Brain pericyte (primary cell): ENCODE data around the gene TTC17.
"Not testable (repeated sequence)": the region's sequence is repeated elsewhere in the genome, so short reads cannot be mapped to it uniquely, and the experiment has no call there.

Source experiments
- DNase-seq: peaks from one replicate; pipeline ENCODE4 v3.0.0-alpha.2; 2012; ENCODE audit warnings: low read depth, low spot score

TTC17 gene

GRCh38 chr11:43358801-43359421, at the start of gene TTC17:
Gene TTC17, plus strand, starts transcription at chr11:43358920. Its CDS starts 35 bp downstream, at chr11:43358955.
- DNase-seq, result peak; percentile 47

DNA sequence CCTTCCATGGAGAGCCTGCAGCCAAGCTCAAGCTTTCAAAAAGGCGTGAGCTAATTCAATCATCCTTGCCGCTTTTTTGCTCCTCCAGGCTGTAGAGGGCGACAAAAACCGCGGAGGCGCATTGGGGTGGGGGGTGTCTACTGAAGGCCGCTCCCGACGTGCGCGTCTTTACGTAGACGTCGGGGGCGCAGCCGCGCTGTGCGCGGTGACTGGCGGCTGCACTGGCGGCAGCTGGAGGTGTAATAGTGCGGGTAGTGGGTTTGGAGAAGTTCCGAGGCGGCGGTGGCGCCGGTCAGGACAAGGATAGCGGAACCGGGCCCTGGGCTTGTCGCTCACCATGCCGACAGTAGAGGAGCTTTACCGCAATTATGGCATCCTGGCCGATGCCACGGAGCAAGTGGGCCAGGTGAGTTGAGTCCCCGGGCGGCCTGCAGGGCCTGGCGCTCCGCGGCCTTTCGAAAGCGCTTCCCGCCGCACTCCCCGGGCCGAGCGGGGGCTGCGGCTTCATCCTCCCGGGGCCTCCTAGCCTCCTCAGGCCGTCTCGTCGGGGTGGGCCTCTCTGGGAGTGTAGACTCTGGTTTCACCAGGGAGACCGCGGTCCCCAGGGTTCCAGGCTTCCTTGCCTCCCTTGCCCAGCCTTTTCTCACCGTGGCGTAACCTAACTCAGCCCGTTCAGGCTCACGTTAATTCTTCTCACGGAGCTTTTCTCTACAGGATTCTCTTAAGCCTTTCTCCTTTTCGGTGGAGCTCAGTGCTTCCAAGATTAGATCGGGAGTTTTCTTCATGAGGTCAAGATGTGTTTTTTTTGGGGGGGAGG, 46.7 kb upstream of the TTC17 start, which contains the start of gene API5:
TSS of gene API5 (plus strand) at position 206 of the 817 bp plus-strand sequence. CDS start at position 338, 132 bp downstream.
- DNase-seq, result peak; percentile 81

GRCh38 chr11:43315966-43316365, 42.8 kb upstream of the TTC17 start:
- no peak for DNase-seq

GRCh38 chr11:43316451-43316850, 42.3 kb upstream of the TTC17 start:
- DNase-seq, result no peak

GRCh38 chr11:43327987-43328386, 30.7 kb upstream of the TTC17 start:
- DNase-seq, result peak; percentile 63

DNA sequence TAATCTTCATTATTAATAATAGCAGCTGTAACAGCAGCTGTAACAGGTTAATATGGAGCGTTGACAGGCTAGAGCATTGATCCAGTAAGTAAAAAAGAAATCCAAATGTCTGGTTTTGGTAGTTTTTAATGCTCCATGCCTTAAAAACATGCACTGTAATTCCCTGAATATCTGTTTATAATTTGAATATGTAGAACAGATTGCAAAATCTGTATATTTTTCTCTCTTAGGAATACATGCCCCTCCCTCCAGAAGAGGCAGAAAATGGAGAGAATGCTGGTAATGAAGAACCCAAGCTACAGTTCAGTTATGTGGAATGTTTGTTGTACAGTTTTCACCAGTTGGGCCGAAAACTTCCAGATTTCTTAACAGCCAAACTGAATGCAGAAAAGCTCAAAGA, 30.2 kb upstream of the TTC17 start:
- no peak for DNase-seq

GRCh38 chr11:43341159-43341558, 17.6 kb upstream of the TTC17 start:
- no peak for DNase-seq

DNA sequence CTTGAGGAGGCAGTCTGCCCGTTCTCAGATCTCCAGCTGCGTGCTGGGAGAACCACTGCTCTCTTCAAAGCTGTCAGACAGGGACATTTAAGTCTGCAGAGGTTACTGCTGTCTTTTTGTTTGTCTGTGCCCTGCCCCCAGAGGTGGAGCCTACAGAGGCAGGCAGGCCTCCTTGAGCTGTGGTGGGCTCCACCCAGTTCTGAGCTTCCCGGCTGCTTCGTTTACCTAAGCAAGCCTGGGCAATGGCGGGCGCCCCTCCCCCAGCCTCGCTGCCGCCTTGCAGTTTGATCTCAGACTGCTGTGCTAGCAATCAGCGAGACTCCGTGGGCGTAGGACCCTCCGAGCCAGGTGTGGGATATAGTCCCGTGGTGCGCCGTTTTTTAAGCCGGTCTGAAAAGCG, 7.3 kb upstream of the TTC17 start:
- not testable (repeated sequence) for DNase-seq

- DNase-seq, result no peak
These were observed 4.4 kb upstream of the TTC17 start for GRCh38 chr11:43354311-43354710.

DNA sequence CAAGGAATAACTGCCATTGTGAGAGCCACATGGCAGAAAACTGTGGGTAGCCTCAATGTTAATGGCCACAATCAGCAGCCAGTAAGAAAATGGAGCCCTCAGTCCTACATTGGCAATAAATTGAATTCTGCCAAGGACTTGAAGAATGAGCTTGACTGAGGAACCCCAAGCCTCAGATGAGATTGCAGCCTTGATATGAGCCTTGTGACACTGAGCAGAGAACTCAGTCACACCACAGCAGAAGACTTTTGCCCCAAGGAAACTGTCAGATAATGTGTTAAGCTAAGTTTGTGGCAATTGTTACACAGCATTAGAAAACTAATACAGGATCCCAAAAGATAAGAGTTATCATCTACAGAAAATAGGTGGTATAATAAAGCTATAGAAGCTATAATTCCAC, 2.4 kb upstream of the TTC17 start:
- no peak for DNase-seq

DNA sequence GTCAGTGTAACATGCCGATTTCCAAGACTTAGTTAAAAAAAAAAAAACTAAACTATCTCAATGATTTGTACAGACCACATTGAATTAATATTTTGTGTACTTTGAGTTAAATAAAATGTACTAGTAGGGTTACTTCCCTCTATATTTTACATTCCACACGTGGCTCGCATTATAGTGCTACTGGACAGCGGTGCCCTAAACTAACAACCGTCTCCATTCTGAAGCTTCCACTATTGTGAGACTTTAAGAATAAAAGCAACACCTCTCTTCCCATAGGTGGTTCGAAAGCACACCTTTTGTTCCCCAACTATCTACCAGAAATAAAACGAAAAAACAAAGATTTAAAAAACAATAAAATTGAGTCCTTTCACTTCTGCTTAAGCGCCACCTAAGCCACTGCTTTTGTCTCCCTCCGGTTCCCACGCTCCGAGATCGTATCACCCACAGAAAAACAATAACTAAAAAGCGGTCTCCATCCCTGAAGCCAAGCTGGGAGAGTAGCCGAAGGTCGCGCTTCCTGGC, 380 bp upstream of the TTC17 start:
- DNase-seq, result no peak

DNA sequence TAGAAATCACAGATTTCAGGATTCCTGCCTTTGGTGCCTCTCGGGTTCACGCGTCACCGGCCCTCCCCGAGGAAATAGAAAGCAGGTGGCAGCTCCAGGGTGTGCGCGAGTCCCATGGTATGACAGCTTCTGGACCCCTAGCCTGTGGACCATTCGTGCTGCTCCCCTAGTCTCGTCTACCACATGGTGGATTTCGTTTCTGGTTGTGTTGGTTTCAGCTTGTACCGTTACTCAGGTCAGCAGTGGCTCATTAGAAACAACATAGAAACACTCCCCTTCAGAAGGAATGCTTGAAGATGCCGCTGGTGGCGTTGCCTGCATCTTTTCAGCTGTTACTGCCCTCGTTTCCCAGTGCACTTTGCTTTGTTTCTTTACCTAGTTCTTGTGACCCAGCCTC, 700 bp downstream of the TTC17 start:
- no peak for DNase-seq

GRCh38 chr11:43360361-43361032, 1.8 kb downstream of the TTC17 start:
- no peak for DNase-seq

DNA sequence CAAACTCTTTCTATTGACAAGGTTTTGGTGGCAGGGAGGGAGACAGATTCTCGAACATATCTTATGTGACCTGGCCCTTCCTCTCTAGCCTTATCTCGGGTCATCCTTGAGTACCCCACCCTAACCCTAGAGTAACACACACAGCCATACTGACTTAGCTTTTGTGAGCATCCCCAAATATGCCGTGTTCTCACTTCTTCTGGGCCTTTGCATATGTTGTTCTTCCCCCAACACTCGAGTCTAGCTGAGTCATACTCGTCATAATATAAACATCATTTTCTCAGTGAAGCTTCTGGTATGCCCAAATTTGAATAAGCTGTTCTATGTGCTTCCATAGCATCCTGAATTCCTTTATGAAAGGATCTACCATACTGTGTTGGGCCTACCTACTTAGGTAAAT, 8.0 kb downstream of the TTC17 start:
- no peak for DNase-seq

- no peak for DNase-seq
These were observed 8.9 kb downstream of the TTC17 start for GRCh38 chr11:43367382-43368178.

- DNase-seq, result no peak
These were observed 17.3 kb downstream of the TTC17 start for GRCh38 chr11:43376065-43376464.

DNA sequence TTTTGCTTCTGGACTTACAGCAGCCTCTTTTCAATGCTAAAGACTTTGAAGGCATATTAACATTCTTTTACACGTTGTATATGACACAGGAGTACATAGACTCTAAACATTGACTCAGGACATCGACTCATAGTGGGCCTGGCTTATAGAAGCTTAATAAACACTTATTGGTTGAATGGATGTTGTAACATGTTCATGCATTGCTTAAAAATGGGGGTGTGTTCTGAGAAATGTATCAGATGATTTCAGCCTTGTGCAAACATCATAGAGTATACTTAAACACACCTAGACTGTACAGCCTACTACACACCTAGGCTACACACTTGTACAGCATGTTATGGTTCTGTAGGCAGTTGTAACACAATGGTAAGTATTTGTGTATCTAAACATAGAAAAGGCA, 17.9 kb downstream of the TTC17 start:
- DNase-seq, result no peak

DNA sequence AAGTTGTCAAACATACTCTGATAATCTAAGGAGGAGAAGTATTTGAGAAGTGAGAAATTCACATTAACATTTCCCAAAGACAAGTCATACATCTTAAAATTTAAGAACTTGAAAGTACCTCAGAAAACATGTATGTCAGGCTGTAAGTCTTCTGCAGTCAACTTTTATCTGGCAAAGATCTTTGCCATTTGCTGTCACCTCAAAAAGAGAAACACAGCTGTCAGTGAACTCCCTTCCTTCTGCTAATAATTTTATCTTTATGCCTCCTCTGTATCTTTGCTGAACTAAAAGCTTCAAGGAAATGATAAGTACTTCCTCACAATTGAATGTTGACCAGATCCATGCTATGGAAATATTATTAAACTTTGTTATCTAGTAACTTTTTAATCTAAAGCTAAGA, 18.7 kb downstream of the TTC17 start:
- DNase-seq, result no peak

- no peak for DNase-seq
These were observed 20.2 kb downstream of the TTC17 start for GRCh38 chr11:43378897-43379296.

GRCh38 chr11:43381802-43382201, 23.1 kb downstream of the TTC17 start:
- DNase-seq, result no peak

DNA sequence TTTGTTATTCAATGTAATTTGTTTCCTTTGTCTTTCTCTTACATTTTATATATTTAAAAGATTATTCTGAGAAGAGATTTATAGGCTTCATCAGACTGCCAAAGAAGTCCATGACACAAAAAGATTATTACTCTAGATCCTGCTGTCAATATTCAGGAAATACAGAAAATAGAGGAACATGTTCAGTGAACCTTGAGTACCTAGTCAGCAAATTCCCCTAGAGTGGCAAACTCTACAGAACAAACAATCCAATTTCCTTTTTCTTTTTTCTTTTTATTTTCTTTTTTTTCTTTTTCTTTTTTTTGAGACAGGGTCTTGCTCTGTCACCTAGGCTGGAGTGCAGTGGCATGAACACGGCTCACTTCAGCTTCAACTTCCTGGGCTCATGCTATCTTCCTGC, 23.9 kb downstream of the TTC17 start:
- DNase-seq, result no peak

- no peak for DNase-seq
These were observed 25.7 kb downstream of the TTC17 start for GRCh38 chr11:43384393-43384792.
